ENCODE results near the gene KCNJ12.
"Not testable (repeated sequence)": the region's sequence is repeated elsewhere in the genome, so short reads cannot be mapped to it uniquely, and the experiment has no call there.

DNA sequence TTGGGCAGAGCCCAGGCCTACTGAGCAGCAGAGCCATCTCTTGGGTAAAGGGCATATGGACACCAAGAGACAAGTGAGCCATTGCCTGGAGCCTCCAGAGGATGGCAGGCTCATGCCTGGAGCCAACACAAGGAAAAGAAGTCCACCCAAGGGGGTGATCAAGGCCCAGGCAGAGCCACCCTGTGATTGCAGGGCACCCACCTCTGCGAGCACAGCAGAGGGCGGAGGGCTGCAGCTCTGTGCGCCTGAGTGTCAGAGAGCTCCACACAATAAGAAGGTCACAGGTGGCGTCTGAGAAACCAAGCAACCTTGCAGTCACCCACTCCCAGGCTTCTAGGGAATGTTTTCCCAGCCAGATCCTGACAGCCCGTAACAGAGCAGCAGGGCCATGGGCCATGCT, 57.8 kb downstream of the KCNJ12 start:
- TF ChIP-seq, protein P1, sequence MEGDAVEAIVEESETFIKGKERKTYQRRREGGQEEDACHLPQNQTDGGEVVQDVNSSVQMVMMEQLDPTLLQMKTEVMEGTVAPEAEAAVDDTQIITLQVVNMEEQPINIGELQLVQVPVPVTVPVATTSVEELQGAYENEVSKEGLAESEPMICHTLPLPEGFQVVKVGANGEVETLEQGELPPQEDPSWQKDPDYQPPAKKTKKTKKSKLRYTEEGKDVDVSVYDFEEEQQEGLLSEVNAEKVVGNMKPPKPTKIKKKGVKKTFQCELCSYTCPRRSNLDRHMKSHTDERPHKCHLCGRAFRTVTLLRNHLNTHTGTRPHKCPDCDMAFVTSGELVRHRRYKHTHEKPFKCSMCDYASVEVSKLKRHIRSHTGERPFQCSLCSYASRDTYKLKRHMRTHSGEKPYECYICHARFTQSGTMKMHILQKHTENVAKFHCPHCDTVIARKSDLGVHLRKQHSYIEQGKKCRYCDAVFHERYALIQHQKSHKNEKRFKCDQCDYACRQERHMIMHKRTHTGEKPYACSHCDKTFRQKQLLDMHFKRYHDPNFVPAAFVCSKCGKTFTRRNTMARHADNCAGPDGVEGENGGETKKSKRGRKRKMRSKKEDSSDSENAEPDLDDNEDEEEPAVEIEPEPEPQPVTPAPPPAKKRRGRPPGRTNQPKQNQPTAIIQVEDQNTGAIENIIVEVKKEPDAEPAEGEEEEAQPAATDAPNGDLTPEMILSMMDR (IDR thresholded peaks at IDR 0.05; ENCODE audit: borderline replicate concordance, extremely low read depth, low read length, poor library complexity, severe bottlenecking): not testable (repeated sequence)
- TF ChIP-seq EZH2 (IDR thresholded peaks at IDR 0.05; ENCODE audit: borderline replicate concordance, low read depth, low read length, severe bottlenecking): not testable (repeated sequence)
